NCI-H2227 treated with DMSO at 0.1 percent for 48 hours (cell line): Measurements from ENCODE around the gene RIPOR3.

ENCODE experiments used
- DNase-seq: peaks from one replicate; lab custom pipeline; 2025; lab: John Stamatoyannopoulos, UW

The RIPOR3 gene

DNA sequence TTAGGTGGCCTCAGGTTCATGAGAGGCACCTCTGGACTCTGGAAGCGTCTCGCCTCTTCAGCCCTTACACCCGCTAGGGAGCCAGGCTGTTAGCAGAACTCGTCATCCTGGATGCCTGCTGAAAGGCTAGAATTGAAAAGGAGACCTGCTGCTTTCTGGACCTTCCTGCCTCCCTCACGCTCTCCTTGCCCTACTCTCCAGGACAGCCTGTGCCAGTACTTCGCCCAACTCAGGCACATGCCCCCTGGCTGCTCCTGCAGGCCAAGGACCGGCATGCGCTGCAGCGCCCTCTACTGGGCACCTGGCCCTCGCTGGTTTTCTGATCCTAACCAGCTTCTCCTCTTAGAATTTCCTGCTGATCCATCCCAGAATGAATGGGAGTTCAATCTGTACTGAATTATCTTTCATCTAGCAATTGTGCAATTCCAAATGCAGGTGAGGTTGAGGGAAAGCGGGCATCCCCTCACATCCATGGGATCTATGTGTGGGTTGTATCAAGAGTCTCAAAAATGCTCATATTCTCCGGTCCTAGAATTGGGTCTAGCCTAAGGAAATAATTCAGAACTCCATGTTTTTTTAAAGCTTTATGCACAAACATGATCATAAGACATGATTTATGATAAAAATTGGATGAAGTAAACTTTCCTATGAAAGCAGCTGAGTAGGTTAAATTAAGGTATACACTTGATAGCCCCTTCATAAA lies 103.2 kb downstream of the RIPOR3 start:
- no peak for DNase-seq

DNA sequence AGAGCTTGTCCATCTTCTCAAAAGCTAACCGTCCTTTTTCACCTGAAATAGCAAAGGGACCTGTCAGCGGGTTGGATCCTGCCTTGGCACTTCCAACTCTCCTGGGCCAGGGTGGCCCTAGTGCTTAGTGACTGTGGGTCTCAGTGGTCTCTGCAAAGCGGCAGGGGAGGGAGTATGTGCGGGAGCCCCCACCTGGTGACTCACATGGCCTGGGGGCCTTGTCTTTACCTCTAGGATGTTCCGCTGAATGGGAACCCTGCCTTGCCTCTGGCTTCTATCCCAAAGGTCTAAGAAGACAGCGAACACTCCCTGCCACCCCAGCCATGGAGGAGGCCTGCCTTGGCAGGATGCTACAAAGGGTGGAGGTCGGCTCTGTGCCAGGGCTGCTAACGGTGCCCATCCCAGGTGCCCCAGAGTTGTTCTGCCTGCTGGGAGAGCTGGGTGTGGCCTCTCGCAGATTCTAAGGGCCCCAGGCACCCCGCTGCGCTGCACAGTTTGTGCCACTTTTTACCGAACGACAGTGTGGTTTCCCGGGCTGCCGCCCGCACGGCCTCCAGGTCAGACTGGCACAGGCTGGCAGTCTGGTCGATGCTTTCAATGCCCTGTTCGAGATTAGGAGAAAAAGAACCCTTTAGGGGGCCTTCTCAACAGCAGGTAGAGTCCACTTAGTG lies 103.9 kb downstream of the RIPOR3 start:
- DNase-seq, result no peak

DNA sequence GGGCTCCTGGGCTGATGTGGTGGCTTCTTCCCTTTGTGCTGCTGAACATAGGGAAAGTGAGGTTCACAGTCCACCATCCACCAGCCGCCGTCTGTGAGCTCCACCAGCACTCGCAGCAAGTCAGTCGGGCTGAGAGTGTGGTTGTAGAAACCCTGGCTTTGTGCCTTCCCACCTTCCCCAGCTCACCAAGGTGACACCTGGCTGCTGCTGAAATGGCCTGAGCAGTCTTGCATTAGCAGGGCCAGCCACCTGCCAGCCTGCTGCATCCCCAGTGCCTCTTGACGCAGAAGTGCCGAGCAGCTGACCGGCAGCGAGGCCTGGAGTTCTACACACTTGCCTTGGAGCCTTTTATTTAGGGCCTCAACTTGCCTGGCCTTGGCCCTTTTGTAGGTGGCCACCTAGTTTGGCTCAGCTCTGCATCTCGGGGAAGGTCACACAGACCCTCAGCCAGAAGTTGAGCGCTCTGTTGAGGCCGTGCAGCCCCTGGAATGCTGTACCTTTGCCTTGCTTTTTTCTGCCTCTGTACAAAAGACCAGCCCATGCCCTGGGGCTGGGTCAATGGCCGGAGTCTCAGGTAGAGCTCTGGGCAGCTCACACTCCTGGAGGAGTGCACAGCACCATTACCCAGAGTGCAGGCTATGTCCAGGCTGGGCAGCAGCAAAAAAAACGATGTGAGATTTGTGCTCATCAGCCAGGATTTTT lies 104.7 kb downstream of the RIPOR3 start:
- no peak for DNase-seq

DNA sequence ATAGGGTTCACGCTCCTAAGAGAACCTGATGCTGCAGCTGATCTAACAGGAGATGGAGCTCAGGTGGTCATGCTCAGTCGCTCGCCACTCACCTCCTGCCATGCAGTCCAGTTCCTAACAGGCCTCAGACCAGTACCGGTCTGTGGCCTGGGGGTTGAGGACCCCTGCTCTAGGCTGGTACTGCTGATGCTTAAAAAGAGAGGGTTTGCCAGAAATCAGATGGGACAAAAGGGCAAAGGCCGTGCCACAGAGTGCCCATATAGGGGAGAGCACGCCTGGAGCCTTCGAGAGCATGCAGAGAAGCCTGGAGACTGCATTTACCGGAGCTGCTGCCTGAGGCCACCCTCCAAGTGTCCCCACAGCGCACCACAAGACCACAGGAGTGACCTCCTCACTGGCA lies 105.7 kb downstream of the RIPOR3 start:
- DNase-seq, result no peak

DNA sequence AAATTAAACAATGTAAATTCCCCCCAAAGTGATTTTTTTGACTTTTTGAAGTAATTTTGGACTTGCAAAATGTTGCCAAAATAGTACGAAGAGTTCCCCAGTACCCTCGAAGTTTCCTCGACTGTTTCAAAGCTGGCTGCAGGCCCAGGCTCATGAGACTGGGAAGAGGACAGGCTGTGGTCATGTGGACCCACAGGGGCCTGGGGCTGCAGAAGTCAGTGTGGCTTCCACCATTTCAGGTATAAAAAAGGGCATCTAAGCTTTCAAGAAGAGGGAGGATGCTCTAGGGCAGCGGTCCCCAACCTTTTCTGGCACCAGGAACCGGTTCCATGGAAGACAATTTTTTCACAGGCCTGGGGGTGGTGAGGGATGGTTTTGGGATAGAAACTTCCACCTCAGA lies 106.1 kb downstream of the RIPOR3 start:
- no peak for DNase-seq

DNA sequence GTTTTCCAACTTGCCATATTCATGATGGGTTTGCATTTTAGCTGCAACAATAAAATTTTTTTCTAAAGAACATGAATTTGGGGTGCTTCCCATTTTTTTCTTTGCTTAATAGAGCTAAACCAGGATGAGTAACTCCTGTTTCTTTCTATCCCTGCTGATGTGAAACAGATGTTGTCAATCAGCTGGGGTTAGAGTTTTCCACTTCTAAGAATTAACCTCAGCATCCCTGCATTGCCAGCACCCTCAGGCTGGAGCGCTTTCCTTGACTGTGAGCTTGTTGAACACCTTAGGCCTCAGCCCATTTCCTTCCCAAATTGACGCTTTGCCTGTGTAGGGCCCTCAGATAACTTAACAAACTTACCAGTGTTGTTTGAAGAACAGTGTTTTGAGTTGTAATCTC lies 106.7 kb downstream of the RIPOR3 start:
- DNase-seq, result no peak

DNA sequence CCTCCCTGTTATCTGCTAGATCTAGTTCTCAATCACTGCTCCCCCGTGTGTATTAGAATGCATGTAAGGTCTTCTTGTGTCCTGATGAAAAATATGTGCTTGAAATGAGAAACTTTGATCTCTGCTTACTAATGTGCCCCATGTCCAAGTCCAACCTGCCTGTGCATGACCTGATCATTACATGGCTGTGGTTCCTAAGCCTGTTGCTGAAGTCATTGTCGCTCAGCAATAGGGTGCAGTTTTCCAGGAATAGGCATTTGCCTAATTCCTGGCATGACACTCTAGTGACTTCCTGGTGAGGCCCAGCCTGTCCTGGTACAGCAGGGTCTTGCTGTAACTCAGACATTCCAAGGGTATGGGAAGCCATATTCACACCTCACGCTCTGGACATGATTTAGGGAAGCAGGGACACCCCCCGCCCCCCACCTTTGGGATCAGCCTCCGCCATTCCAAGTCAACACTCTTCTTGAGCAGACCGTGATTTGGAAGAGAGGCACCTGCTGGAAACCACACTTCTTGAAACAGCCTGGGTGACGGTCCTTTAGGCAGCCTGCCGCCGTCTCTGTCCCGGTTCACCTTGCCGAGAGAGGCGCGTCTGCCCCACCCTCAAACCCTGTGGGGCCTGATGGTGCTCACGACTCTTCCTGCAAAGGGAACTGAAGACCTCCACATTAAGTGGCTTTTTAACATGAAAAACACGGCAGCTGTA lies 107.7 kb downstream of the RIPOR3 start:
- no peak for DNase-seq

DNA sequence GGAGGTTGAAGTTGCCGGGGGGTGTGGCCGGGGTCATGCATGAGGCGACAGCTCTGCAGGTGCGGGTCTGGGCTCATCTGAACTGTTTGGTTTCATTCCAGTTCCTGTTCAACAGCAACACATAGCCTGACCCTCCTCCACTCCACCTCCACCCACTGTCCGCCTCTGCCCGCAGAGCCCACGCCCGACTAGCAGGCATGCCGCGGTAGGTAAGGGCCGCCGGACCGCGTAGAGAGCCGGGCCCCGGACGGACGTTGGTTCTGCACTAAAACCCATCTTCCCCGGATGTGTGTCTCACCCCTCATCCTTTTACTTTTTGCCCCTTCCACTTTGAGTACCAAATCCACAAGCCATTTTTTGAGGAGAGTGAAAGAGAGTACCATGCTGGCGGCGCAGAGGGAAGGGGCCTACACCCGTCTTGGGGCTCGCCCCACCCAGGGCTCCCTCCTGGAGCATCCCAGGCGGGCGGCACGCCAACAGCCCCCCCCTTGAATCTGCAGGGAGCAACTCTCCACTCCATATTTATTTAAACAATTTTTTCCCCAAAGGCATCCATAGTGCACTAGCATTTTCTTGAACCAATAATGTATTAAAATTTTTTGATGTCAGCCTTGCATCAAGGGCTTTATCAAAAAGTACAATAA lies 108.6 kb downstream of the RIPOR3 start:
- no peak for DNase-seq

DNA sequence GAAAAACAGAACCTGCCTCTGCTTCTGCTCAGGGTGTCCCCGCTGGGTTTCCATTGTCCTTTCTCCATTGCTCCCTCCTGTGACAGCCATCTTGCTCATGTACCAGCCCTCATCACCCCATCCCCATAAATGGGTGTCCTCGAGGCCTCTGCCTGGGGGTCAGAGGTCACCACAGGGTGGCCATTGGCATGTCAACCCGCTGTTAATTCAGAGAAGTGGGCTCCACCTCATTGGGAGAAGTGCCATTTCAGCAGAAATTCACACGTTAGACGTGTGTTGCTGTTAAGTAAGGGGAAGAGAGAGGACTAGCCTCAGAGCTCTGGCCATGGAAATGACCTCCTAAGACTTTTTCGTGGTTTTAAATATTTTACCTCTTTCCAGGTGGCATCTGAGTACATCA lies 109.2 kb downstream of the RIPOR3 start:
- DNase-seq, result no peak

DNA sequence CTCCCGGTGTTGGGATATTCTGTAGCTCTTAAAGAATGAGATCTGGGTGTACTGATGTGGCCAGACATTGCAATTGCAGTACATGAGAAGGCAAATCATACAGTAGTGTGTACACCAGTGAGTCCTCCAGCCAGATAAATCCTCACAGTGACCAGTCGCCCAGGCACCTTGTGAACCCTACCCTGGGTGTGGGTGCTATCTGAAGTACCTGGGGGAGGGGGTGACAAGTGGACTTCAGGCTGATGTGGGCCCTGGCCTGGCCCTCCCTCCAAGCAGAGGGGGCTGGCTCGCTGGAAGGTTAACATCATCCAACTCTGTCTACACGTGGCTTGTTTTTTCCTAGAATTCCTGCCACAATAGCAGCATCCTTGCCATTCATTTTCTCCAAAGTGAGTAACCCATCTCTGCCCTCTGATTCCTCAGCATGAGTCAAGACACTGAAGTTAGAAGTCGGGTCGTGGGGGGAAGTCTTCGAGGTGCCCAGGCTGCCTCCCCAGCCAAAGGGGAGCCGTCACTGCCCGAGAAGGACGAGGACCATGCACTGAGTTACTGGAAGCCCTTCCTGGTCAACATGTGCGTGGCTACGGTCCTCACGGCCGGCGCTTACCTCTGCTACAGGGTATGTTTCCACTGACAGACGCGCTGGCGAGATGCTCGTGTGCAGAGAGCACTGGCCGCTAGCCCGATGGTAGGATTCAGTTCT lies 110.3 kb downstream of the RIPOR3 start:
- DNase-seq, result no peak

DNA sequence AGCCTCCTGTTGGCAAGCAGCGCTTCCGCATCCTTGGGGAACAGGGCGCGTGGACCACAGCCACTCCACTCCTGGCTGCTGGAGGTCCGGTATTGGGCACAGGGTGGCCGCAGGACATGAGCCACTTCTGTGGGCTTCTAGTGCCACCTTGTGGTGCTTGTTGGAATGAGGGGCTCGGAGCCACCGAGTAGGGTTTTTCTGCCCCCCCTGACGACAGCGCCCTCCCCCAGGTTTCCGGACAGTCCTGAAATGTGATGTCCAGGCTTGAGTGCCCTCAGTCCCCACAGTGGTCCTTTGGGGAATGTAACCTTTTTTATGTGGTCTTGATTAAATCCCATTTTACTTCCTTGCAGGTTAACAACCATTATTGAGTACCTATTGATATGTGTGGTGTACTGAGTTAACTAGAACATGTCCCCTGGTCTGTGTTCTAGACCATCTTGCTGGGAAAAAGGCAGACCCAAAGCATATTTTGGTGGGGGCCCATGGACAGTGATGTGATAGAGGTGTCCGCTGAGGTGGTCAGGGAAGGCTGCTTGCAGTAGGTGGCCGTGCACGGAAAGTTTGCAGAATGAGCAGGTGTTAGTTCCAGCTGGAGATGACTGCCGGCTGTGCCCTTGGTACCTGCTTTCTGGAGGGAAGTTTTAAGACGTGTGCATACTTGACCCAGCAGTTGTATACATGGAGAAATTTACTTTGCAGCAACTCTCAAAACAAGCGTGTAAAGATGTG lies 111.2 kb downstream of the RIPOR3 start:
- peak; percentile 10 for DNase-seq

DNA sequence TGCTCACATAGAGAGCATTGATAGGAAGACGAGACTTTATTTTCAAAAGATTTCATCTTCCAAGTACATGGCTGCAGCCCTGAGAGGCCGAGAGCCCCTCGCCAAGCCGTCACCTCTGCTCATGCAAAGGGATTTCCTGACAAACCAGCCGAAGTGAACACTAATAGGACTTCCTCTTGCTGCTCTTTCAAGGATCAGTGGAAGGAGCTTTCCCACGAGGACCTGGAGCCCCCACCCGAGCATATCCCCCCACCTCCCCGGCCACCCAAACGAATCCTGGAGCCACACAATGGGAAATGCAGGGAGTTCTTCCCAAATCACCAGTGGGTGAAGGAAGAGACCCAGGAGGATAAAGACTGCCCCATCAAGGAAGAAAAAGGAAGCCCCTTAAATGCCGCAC lies 111.8 kb downstream of the RIPOR3 start:
- no peak for DNase-seq

DNA sequence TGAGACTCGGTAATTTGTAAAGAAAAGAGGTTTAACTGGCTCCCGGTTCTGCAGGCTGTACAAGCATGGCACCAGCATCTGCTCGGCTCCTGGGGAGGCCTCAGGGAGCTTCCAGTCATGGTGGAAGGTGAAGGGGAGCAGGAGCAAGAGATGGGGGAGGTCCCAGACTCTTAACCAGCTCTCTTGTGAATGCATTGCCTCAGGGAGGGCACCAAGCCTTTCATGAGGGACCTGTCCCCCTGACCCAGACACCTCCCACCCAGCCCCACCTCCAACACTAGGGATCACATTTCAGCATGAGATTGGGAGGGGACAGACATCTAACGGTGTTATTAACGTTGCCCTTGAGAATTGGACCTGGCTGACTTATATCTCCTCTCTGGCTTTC lies 112.6 kb downstream of the RIPOR3 start:
- no peak for DNase-seq

DNA sequence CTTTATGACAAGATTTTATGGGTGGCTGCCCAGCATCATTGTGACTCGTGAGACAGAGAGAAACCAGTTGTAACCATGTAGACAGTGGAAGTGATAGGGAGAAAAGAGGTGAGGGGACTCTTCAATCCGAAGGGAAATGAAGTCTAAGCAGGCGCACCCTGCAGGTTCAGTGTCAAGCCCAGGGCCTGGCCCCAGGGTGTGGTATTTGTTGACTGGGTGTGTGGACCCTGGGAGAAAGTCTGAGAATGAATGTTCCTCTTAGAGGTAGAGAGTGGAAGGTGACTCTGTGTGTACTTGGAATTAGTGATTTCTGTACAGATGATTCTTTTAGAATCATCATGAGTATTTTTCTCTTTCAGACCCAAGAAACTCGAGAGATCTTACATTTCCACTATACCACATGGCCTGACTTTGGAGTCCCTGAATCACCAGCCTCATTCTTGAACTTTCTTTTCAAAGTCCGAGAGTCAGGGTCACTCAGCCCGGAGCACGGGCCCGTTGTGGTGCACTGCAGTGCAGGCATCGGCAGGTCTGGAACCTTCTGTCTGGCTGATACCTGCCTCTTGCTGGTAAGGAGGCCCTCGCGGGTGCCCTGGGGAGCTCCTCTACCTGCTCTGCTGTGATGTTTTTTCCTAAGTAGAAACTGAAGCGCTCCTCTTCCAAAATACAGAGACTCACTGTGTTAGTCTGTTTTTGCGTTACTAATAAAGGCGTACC lies 113.1 kb downstream of the RIPOR3 start:
- no peak for DNase-seq

DNA sequence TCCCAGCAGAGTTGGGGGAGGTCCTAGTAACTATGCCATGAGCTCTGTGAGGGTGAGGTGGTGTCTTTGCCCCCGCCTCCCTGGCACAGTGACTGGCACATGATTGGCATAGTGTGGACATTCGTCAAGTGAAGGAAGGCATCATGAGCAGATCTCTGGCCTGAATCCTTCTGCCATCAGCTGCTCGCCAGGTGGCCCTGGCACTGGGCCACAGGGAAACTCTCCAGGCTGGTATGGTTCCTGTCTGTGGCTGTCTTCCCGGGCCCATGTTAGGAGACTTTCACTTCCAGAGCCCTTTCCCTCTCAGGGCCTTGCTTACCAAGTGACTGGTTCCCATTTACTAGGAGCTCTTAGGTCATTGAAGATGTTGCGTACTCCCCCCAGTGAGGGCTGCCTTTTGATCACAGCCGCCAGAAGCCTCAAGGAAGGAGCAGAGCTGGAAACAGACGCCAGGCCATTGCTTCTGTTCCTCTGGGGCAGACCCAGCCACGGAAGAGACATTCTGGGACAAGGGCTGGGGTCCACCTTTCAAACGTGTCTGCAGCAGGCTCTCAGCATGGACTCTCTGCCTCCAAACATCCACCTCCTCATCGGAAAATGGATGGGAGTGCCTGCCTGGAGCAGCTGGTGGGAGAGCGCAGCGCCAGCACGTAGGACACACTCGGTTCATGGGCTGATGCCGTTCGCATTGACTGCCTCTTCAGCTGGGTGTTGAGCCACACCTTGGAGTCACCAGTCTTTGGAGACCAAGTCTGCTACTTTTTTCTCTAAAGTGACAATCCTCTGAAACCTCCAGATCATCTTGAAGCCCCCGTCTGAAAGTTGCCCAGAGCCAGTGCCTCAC lies 113.9 kb downstream of the RIPOR3 start:
- no peak for DNase-seq

DNA sequence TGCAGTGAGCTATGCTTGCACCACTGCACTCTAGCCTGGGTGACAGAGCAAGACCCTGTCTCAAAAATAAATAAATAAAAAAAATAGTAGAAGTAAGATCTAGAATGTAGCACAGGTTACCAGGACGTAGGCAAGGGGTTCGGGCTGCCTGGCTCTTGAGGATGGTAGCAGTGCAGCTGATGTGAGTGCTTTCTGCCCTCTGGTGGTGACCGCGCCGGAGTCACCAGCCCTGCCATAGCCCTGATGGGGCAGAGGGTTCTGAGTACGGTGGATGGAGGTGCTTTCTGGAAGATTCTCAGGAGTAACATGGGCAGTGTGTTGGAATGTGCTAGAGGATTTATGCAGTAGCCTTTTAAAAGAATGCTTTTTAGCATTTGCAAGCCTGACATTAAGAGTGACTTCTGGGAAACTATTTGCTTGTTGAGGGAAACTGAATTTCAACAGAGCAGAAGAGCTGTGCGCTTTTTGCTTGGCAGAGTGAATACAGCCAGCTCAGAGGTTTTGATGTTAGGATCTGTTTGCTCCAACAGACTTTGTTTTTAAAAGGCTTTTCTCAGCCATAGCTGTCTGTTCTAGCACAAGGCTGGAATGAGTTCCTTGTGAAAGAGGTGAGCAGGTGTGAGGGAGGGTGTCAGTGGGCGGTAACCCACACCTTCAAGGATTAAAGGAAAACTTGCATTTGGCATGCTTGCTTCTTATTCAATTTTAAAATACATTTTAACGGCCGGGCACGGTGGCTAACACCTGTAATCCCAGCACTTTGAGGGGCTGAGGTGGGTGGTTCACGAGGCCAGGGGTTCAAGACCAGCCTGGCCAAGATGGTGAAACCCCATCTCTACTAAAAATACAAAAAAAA lies 115.2 kb downstream of the RIPOR3 start:
- DNase-seq, result peak; percentile 28

DNA sequence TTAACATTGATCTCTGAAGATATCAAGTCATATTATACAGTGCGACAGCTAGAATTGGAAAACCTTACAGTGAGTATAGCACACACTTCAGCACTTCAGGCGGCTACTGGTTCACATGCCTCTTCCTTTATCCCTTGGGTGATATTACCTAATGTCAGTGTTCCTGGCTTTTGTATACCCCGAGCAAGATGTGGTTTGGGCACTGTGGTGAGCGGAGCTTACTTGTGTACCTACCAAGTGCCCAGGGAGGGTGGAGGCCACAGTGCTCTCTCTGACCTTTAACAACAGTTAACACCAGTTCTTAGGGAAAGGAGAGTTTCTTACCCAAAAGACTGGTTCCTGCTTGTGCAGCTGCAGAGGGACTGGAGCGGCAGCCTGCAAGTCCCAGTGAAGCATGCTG lies 116.8 kb downstream of the RIPOR3 start:
- DNase-seq, result no peak

DNA sequence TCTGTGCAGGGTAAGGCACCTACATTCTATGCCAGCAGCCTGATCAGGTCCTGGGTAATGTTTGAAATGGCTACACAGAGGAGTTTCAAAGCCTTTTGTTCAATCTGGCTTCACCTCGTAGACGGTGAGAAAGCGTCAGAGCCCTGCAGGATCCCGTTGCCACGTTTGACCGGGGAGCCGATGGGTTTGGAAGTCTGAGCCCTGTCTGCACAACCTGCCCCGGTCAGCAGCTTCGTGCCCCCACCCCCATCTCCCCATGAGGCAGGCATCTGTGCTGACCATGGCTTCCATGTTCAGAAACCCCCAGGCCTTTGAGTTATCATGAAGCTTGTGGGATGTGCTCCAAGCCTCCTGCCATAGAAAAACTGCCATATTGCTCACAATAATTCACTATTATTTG lies 117.2 kb downstream of the RIPOR3 start:
- DNase-seq, result no peak
